AG09309 (cell line): Measurements from ENCODE around the gene KCTD16.

Experiments used
- DNase-seq: peaks from one replicate; pipeline ENCODE4 v3.0.0-alpha.2; 2010; ENCODE audit warnings: low read depth
- H3K4me3 ChIP-seq: 2 replicates; pipeline ENCODE4 v1.5.1; 2011; ENCODE audit warnings: mild to moderate bottlenecking, low read depth, low read length, moderate library complexity; ENCODE audit not compliant: control insufficient read depth
- TF ChIP-seq, protein P1 (sequence below): IDR thresholded peaks from 2 replicates; pipeline ENCODE4 v1.5.1; 2011; ENCODE audit warnings: mild to moderate bottlenecking, low read depth, low read length, inconsistent platforms; ENCODE audit not compliant: insufficient read depth, control insufficient read depth; ENCODE audit errors: missing control alignments

KCTD16 gene

GRCh38 chr5:144331361-144331760, 160.7 kb downstream of the KCTD16 start:
- no peak for DNase-seq
- TF ChIP-seq, protein P1, sequence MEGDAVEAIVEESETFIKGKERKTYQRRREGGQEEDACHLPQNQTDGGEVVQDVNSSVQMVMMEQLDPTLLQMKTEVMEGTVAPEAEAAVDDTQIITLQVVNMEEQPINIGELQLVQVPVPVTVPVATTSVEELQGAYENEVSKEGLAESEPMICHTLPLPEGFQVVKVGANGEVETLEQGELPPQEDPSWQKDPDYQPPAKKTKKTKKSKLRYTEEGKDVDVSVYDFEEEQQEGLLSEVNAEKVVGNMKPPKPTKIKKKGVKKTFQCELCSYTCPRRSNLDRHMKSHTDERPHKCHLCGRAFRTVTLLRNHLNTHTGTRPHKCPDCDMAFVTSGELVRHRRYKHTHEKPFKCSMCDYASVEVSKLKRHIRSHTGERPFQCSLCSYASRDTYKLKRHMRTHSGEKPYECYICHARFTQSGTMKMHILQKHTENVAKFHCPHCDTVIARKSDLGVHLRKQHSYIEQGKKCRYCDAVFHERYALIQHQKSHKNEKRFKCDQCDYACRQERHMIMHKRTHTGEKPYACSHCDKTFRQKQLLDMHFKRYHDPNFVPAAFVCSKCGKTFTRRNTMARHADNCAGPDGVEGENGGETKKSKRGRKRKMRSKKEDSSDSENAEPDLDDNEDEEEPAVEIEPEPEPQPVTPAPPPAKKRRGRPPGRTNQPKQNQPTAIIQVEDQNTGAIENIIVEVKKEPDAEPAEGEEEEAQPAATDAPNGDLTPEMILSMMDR, result no peak
- H3K4me3 ChIP-seq, result no peak overlapping the region

DNA sequence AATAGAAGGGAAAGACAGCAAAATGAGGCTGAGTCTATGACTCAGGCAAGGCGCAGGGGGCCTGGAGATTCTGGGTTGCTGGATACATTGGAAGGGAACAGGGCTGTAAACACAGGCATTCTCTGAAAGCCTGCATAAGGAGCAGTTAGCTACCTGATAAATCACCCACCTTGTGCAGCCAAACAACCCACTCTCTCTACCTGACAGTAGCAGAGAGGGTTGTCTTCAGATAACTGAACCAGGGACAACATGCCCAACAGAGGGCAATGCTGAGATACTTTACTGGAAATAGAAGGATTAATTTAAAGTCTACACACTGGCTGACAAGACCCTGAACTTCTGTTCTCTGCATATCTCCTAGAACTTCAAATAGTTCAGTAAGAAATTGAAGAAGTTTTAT, 161.6 kb downstream of the KCTD16 start:
- no peak for DNase-seq
- TF ChIP-seq, protein P1, result no peak
- no peak overlapping the region for H3K4me3 ChIP-seq

DNA sequence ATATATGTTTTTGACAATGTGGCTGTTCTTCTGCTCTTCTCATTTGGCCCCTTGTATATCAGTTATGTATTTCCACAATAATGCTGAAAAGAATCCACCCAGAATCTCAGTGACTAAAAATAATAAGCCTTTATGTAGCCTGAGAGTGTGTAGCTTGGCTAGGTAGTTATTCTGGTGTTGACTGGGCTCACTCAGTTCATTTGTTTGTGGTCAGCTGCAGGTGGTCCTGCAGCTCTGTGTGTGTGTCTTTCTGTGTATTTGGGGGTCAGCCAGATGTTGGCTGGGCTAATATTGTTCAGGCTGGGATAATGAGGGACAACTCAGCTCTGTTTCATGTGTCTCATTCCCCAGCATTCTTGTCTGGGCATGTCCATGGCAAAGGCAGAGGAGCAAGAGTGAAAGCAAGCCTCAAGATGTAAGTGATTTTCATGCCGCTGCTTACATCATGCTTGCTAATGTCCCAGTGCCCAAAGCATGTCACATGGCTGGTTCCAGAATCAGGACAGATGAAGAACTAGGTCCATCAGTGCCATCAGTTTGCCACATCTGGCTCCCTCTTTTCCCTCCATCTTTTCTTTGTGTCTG, 162.8 kb downstream of the KCTD16 start:
- DNase-seq, result peak; percentile 8
- no peak overlapping the region for H3K4me3 ChIP-seq
- TF ChIP-seq, protein P1, result no peak

- no peak for DNase-seq
- TF ChIP-seq, protein P1, result no peak
- H3K4me3 ChIP-seq, result no peak overlapping the region
These were observed 164.9 kb downstream of the KCTD16 start for GRCh38 chr5:144335561-144335960.

DNA sequence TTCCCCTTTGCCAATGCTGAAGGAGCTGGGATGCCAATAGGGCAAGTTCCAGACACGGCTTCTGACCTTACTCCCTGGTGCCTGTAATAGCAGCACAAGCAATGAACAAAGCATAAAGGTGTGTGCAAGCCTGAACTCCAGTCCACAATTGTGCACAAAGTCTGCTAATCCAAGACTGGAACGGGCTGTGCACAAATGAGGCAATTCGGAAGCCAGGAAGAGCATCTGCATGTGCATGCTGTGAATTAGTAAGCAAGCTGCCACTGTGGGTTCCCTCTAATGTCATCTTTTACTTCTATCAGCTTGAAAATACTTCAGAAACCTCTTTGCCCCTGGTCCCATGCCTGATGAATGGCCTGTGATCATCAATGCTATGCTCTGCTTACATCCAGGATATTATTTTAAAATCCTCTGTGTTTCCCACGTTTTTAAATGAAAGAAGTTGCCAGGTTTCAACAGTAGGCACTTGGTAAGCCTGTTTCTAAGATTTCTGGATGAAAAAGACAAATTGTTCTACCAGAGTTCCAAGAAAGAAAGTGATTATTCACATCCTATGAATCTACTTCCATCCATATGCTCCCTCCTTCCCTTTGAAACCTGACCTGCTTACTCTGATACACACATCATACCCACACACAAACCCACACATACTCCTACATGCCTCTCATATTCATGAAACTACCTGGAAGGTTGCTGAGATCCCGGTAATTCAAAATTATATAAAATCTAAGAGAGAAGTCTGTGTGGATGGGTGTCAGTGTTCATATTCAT, 165.7 kb downstream of the KCTD16 start:
- DNase-seq, result no peak
- H3K4me3 ChIP-seq, result no peak overlapping the region
- TF ChIP-seq, protein P1, result no peak

DNA sequence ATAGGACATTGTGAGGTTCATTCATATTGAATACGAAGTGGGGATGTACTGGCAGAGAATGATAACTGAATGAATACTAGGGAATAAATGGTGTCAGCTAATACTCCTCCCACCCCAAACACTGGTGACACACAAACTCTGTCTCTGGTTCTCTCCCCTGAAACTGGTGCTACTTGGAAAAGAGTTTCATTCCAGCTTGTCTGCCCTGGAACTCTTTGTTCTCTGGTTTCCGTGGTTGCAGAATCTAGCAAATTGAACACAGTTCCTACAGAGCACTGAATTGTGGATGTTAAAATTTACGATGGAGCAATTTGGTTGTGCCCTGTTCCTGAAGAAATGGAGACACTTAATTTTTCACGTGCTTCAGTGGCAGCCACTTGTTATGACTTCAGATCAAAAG, 181.7 kb downstream of the KCTD16 start:
- H3K4me3 ChIP-seq, result no peak overlapping the region
- TF ChIP-seq, protein P1, result no peak
- no peak for DNase-seq
